IPS-18c (cell line): ENCODE data around the gene HASPIN.
"Not testable (repeated sequence)": the region's sequence is repeated elsewhere in the genome, so short reads cannot be mapped to it uniquely, and the experiment has no call there.

ENCODE experiments used
- H3K4me3 ChIP-seq: 2 replicates; pipeline ENCODE4 v1.7.0; 2013; ENCODE audit warnings: low read depth, mild to moderate bottlenecking, low read length, moderate library complexity; ENCODE audit not compliant: insufficient read depth
- H3K9me3 ChIP-seq: one replicate; pipeline ENCODE4 v1.6.1; 2013; ENCODE audit warnings: mild to moderate bottlenecking, low read length, moderate library complexity; ENCODE audit not compliant: control insufficient read depth, insufficient read depth

Gene HASPIN

DNA sequence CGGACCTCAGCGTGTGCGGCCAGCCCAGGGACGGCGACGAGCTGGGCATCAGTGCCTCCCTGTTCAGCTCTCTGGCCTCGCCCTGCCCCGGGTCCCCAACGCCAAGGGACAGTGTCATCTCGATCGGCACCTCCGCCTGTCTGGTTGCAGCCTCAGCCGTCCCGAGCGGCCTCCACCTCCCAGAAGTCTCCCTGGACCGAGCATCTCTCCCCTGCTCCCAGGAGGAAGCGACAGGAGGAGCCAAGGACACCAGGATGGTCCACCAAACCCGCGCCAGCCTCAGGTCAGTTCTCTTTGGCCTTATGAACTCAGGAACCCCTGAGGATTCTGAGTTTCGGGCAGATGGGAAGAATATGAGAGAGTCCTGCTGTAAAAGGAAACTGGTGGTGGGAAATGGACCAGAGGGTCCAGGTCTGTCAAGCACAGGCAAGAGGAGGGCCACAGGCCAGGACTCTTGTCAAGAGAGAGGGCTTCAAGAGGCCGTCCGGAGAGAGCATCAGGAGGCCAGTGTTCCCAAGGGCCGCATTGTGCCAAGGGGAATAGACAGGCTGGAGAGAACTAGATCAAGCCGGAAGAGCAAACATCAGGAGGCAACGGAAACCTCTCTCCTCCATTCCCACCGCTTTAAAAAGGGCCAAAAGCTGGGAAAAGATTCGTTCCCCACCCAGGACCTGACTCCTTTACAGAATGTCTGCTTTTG, 825 bp downstream of the HASPIN start:
- Histone ChIP-seq H3K9me3 (no peaks in the 10 kb centered on the region), H3K4me3 (peak overlapping the region; percentile 95)

GRCh38 chr17:3727041-3727440, 3.3 kb downstream of the HASPIN start:
- no peak overlapping the region for H3K4me3 ChIP-seq

GRCh38 chr17:3728099-3728498, 4.4 kb downstream of the HASPIN start:
- not testable (repeated sequence) for H3K4me3 ChIP-seq, H3K9me3 ChIP-seq

More at GRCh38 chr17:3727041-3727440, 3.3 kb downstream of the HASPIN start:
- H3K9me3 ChIP-seq: no peaks in the 10 kb centered on the region

- Histone ChIP-seq H3K4me3 (no peak overlapping the region), H3K9me3 (no peaks in the 10 kb centered on the region)
Observed at GRCh38 chr17:3729881-3730280, 6.2 kb downstream of the HASPIN start.

DNA sequence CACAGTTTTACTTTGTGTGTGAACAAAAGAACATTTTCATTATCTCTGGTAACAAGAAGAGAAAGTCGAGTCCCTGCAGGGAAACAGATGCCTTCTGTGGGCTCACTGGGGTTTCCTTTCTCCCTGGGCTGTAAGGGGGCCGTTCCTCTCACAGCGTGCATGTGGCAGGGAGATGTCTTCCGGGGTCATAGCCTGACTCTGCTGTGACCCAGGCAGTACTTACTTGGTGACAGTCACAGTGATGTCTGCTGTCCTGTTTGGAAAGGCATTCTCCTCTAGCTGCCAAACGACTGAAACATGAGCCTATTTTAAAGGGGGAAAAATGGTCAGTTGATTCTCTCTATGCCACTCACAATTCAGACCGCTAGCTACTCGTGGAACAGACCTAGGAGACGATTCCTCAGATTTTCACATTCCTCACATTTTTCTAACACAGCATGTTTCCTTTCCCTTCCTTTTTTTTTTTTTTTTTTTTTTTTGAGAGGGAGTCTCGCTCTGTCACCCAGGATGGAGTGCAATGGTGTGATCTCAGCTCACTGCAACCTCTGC, 7.3 kb downstream of the HASPIN start:
- no peaks in the 10 kb centered on the region for H3K9me3 ChIP-seq

GRCh38 chr17:3732210-3732621, 8.5 kb downstream of the HASPIN start:
- H3K4me3 ChIP-seq: no peak overlapping the region

More for the DNA sequence above, 7.3 kb downstream of the HASPIN start:
- H3K4me3 ChIP-seq: no peak overlapping the region

GRCh38 chr17:3734911-3735276, 11.2 kb downstream of the HASPIN start:
- not testable (repeated sequence) for H3K4me3 ChIP-seq, H3K9me3 ChIP-seq

More at GRCh38 chr17:3732210-3732621, 8.5 kb downstream of the HASPIN start:
- H3K9me3 ChIP-seq: no peaks in the 10 kb centered on the region

DNA sequence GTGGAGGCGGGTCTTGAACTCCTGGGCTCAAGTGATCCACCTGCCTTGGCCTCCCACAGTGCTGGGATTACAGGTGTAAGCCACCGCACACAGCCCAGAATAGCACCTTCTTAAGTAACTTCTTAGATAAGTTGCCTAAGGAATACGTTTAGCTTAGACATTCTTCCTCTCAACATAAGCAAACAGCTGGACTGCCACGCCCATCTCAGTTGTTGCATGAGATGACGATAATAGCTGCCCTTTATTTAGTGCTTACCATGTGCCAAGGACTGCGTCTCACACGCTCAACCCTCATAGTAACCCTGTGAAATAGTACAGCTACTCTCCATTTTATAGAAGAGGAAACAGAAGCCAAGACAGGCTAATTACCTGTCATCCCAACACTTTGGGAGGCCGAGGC, 11.8 kb downstream of the HASPIN start:
- H3K4me3 ChIP-seq: no peak overlapping the region
- H3K9me3 ChIP-seq: no peaks in the 10 kb centered on the region

DNA sequence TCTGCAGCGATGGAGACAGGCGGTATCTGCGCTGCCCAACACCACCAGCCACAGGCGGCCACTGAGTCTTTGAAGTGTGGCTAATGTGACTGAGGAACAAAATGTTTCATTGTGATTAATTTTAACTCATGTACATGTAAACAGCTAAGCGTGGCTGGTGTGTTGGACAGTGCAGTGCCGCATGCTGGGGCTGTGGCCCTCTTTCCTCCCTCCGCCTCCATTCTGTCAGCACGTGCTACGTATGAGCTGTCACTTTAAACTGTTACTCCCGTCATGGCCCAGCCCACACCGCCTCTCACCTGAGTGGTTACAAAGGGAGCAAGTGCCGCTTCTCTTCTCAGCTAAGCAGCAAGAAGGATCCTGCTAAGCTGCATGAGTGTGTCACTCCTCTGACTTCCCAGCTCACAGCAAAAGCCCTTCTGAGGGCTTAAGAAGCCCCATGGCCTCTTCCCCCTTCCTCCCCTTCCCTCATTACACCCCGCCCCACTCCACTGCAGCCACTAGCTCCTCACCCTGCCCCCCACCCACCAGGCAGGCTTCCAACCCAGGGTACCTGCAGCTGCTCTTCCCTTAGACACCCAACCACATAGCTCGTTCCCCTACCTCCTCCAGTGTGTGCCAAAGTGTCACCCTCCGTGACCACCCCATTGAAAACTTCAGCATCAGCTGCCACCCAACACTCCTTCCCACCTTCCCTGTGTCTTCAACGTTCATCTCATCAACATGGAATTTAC, 15.0 kb downstream of the HASPIN start:
- H3K9me3 ChIP-seq: no peaks in the 10 kb centered on the region
- no peak overlapping the region; the same call in 1 of the 2 replicates for H3K4me3 ChIP-seq

DNA sequence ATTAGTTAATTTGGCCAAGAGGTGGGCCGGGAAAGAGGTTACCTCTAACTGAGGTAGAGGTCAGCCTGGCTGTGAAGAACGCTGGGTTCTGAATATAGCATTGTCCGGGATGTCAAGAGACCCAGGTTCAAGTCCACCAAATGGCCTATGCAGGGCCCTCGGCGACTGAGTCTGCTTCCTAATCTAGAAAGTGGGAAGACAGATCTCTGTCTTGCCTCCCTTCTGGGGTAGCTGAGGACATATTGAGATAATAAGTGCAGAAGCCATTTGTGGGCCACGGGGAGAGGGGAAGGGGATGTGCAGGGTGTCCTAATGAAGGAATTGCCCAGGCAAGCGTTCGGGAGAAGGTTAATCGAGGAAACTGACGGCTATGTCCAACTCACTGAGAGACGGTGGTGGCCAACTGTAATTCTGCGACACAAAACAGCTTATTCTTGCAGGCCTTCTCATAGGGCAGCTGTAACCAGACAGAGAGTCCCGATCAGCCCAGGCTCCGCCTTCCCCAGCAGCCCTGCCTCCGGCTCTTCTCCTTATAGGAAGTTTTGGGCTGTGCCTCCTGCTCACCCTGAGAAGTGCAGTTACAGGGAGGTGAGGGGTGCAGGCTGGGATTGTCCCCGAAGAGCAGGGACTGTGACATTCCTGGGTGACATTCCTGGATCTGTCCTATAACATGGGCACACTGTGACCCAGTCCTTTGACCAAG, 15.9 kb downstream of the HASPIN start:
- Histone ChIP-seq H3K4me3 (no peak overlapping the region), H3K9me3 (no peaks in the 10 kb centered on the region)

GRCh38 chr17:3740611-3741073, 16.9 kb downstream of the HASPIN start:
- H3K4me3 ChIP-seq: no peak overlapping the region
- H3K9me3 ChIP-seq: no peaks in the 10 kb centered on the region

DNA sequence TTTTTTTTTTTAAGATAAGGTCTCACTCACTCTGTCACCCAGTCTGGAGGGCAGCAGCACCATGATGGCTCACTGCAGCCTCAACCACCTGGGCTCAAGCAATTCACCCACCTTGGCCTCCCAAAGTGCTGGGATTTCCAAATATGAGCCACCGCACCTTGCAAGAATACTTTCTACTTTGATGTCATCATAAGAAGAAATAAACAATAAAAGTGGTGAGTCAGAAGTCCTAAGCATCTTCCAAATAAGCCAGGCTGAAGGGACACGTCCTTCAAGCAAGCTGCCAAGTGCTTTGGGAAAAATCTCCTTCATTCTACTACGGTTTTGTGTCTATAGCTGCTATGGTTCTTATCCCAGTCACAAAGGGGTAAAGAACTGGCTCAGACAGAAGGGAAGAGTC, 20.3 kb downstream of the HASPIN start:
- Histone ChIP-seq H3K9me3 (no peaks in the 10 kb centered on the region), H3K4me3 (no peak overlapping the region)

GRCh38 chr17:3745071-3745470, 21.4 kb downstream of the HASPIN start:
- Histone ChIP-seq H3K9me3 (no peaks in the 10 kb centered on the region), H3K4me3 (no peak overlapping the region)

DNA sequence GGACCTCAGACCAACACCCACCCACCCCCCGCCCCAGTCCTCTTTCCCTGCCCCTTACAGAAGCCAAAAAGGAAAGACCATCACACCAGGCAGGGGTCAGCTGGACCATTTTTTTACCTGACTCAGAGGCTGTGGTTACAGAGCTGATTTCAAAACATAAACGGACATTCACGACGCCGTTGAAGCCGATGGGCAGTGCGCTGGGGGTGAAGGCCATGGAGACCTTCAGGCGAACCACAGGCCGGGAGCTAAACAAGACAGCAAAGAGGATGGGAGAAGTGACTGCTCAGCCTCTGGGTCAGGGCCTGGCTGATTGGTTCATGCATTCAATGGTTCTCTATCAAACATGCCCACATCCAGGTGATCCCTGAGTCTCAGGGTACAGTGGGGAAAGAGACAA, 24.1 kb downstream of the HASPIN start:
- Histone ChIP-seq H3K9me3 (no peaks in the 10 kb centered on the region), H3K4me3 (no peak overlapping the region)

DNA sequence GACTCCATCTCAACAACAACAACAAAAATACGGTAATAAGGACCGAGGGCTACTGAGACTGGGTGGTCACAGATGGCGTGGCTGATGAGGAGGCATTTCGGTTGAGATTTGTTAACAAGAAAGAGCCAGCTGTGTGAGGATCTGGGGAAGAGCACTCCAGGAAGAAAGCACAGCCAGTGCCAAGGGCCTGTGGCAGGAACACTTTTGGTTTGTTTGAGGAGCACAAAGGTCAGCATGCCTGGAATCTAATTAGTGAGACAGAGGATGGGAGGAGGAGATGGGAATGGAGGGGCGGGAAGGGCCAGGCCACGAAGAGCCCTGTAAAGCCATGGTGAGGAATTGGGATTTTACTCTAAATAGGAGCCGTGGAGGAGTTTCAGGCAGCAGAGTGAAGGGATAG, 24.9 kb downstream of the HASPIN start:
- Histone ChIP-seq H3K9me3 (no peaks in the 10 kb centered on the region), H3K4me3 (no peak overlapping the region)

DNA sequence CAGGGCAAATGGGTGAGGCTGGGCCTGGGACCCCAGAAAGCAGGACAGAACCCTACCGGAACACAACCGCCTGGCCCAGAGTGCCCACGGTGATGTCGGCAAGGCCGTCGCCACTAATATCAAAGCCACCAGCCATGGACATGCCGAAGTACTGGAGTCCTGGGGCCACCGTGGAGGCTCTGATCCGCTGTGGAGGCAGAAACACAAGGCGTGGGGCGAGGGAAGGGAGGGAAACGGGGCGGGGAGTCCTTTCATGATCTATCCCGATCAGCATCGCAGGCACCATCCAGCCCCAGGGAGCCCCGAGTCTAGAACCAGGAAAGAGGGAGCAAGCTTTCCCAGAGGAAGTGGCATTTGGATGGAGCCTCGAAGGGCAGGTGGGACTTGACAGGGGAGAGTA, 26.6 kb downstream of the HASPIN start:
- H3K4me3 ChIP-seq: no peak overlapping the region

GRCh38 chr17:3750926-3751325, 27.2 kb downstream of the HASPIN start:
- Histone ChIP-seq H3K9me3 (no peaks in the 10 kb centered on the region), H3K4me3 (no peak overlapping the region)

More for the DNA sequence above, 26.6 kb downstream of the HASPIN start:
- H3K9me3 ChIP-seq: no peaks in the 10 kb centered on the region

- no peaks in the 10 kb centered on the region for H3K9me3 ChIP-seq
- H3K4me3 ChIP-seq: no peak overlapping the region
Observed at GRCh38 chr17:3751836-3752235, 28.1 kb downstream of the HASPIN start.
